Measurements from ENCODE around the gene ZBTB4.

DNA sequence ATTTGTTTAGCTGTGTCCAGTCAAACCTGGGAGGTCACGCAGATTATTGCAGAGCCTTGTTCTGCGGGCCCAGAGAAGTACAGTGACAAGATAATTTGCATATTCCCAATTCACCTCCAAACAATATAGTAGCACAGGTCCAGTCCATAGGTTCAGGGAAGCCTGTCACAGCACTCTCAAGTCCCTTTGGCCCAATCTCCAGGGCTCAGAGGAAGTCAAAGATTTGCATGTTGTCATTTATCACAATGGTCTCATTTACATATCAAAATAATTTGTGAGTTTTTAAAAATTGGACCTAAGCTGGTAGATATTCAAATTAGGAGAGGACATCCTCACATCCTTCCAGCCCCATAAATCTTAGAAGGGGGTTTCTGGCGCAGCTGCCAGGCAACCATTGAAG, 11.9 kb downstream of the ZBTB4 start:
- TF ChIP-seq MYC (IDR thresholded peaks at IDR 0.05; ENCODE audit: low read depth, low read length) (no peak), MYC (CRISPR knock-in tag; IDR thresholded peaks at IDR 0.05; ENCODE audit: borderline replicate concordance, low read depth) (no peak), EP300 (IDR thresholded peaks at IDR 0.05; ENCODE audit: low read length) (no peak), ILK (tag; IDR thresholded peaks at IDR 0.05; ENCODE audit: borderline replicate concordance, low read depth) (no peak), ZMIZ1 (IDR thresholded peaks at IDR 0.05; ENCODE audit: low read depth in 2 of 2, low read length in 2 of 2) (no peak), MCM3 (IDR thresholded peaks at IDR 0.05) (no peak), HINFP (tag; conservative IDR thresholded peaks at IDR 0.05; ENCODE audit: low read depth) (no peak)
- TF ChIP-seq, protein P1, sequence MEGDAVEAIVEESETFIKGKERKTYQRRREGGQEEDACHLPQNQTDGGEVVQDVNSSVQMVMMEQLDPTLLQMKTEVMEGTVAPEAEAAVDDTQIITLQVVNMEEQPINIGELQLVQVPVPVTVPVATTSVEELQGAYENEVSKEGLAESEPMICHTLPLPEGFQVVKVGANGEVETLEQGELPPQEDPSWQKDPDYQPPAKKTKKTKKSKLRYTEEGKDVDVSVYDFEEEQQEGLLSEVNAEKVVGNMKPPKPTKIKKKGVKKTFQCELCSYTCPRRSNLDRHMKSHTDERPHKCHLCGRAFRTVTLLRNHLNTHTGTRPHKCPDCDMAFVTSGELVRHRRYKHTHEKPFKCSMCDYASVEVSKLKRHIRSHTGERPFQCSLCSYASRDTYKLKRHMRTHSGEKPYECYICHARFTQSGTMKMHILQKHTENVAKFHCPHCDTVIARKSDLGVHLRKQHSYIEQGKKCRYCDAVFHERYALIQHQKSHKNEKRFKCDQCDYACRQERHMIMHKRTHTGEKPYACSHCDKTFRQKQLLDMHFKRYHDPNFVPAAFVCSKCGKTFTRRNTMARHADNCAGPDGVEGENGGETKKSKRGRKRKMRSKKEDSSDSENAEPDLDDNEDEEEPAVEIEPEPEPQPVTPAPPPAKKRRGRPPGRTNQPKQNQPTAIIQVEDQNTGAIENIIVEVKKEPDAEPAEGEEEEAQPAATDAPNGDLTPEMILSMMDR (IDR thresholded peaks at IDR 0.05 in 2 of 3, conservative IDR thresholded peaks at IDR 0.05 in 1 of 3; ENCODE audit: insufficient read depth in 2 of 3, low read depth in 1 of 3, low read length in 3 of 3) = no peak
